Right atrium auricular region (tissue), 2 donors: ENCODE data around the gene UNC13A. TPM values are rescaled to one million over a fixed set of nuclear protein-coding genes. Genes with fewer than 3 reads are reported as not detected.

Experiments used
- DNase-seq: peaks from one replicate; pipeline ENCODE4 v3.0.0-alpha.2; 2019; ENCODE audit warnings: low spot score
- H3K27ac ChIP-seq, 2 donors: fragments of 200-600 bp; sonication (generic); 1 replicate in 1 of 2; 2 replicates in 1 of 2; pipeline ENCODE4 v1.5.1; 2016 to 2019
- H3K27me3 ChIP-seq, 2 donors: fragments of 200-600 bp; sonication (generic); one replicate each; pipeline versions ENCODE4 v1.5.1 to v1.6.0; 2017 to 2019
- H3K36me3 ChIP-seq: fragments of 200-600 bp; sonication (generic); one replicate; pipeline ENCODE4 v1.5.1; 2016
- H3K4me1 ChIP-seq, 2 donors: fragments of 200-600 bp; sonication (generic); one replicate each; pipeline versions ENCODE4 v1.5.1 to v1.6.0; 2017 to 2019
- H3K4me3 ChIP-seq, 2 donors: fragments of 200-600 bp; sonication (generic); 1 replicate in 1 of 2; 2 replicates in 1 of 2; pipeline ENCODE4 v1.5.1; 2017 to 2019; ENCODE audit warnings: mild to moderate bottlenecking in 1 of 2, moderate library complexity in 1 of 2
- H3K9me3 ChIP-seq, 2 donors: fragments of 200-600 bp; sonication (generic); one replicate each; pipeline ENCODE4 v1.5.1; 2019
- total RNA-seq, 2 donors: library from RNA; depleted of rRNA; stranded (reverse); fragments of >200 nt; gene quantifications; one replicate each; pipeline ENCODE4 v1.1.0, GENCODE V29; 2016
- TF ChIP-seq, protein P1 (sequence below), 2 donors: fragments of 200-600 bp; sonication (generic); IDR thresholded peaks; one replicate each; pipeline ENCODE4 v1.5.1; 2019; ENCODE audit warnings: antibody characterized with exemption in 2 of 2

UNC13A gene
- total RNA-seq, 2 donors from 2014 or later: 0.08 TPM; not detected in 1

DNA sequence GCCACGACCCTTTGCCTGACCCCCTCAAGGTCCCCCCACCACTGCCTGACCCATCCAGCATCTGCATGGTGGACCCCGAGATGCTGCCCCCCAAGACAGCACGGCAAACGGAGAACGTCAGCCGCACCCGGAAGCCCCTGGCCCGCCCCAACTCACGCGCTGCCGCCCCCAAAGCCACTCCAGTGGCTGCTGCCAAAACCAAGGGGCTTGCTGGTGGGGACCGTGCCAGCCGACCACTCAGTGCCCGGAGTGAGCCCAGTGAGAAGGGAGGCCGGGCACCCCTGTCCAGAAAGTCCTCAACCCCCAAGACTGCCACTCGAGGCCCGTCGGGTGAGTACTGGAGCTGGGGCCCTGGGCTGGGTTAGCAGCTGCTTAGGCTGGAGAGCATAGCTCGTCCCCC lies 39.7 kb upstream of the UNC13A start:
- Histone ChIP-seq H3K9me3 (no peaks in the 10 kb centered on the region), H3K4me1 (no peaks in the 10 kb centered on the region), H3K27me3 (no peaks in the 10 kb centered on the region), H3K36me3 (peaks cover 74% of the 10 kb centered on the region), H3K4me3 (no peak overlapping the region), H3K27ac (no peak overlapping the region)
- no peak for DNase-seq
- TF ChIP-seq, protein P1, sequence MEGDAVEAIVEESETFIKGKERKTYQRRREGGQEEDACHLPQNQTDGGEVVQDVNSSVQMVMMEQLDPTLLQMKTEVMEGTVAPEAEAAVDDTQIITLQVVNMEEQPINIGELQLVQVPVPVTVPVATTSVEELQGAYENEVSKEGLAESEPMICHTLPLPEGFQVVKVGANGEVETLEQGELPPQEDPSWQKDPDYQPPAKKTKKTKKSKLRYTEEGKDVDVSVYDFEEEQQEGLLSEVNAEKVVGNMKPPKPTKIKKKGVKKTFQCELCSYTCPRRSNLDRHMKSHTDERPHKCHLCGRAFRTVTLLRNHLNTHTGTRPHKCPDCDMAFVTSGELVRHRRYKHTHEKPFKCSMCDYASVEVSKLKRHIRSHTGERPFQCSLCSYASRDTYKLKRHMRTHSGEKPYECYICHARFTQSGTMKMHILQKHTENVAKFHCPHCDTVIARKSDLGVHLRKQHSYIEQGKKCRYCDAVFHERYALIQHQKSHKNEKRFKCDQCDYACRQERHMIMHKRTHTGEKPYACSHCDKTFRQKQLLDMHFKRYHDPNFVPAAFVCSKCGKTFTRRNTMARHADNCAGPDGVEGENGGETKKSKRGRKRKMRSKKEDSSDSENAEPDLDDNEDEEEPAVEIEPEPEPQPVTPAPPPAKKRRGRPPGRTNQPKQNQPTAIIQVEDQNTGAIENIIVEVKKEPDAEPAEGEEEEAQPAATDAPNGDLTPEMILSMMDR (IDR thresholded peaks at IDR 0.05): no peak

DNA sequence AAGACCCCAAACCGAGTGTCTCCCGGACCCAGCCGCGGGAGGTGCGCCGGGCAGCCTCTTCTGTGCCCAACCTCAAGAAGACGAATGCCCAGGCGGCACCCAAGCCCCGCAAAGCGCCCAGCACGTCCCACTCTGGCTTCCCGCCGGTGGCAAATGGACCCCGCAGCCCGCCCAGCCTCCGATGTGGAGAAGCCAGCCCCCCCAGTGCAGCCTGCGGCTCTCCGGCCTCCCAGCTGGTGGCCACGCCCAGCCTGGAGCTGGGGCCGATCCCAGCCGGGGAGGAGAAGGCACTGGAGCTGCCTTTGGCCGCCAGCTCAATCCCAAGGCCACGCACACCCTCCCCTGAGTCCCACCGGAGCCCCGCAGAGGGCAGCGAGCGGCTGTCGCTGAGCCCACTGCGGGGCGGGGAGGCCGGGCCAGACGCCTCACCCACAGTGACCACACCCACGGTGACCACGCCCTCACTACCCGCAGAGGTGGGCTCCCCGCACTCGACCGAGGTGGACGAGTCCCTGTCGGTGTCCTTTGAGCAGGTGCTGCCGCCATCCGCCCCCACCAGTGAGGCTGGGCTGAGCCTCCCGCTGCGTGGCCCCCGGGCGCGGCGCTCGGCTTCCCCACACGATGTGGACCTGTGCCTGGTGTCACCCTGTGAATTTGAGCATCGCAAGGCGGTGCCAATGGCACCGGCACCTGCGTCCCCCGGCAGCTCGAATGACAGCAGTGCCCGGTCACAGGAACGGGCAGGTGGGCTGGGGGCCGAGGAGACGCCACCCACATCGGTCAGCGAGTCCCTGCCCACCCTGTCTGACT lies 39.0 kb upstream of the UNC13A start:
- H3K36me3 ChIP-seq: peaks cover 70% of the 10 kb centered on the region
- no peak overlapping the region for H3K27ac ChIP-seq
- H3K27me3 ChIP-seq: no peaks in the 10 kb centered on the region
- no peak for DNase-seq
- H3K4me1 ChIP-seq: peaks cover 0 to 4% of the 10 kb centered on the region in 2 donors
- TF ChIP-seq, protein P1 (IDR thresholded peaks at IDR 0.05): no peak
- no peaks in the 10 kb centered on the region for H3K9me3 ChIP-seq
- H3K4me3 ChIP-seq: no peak overlapping the region

DNA sequence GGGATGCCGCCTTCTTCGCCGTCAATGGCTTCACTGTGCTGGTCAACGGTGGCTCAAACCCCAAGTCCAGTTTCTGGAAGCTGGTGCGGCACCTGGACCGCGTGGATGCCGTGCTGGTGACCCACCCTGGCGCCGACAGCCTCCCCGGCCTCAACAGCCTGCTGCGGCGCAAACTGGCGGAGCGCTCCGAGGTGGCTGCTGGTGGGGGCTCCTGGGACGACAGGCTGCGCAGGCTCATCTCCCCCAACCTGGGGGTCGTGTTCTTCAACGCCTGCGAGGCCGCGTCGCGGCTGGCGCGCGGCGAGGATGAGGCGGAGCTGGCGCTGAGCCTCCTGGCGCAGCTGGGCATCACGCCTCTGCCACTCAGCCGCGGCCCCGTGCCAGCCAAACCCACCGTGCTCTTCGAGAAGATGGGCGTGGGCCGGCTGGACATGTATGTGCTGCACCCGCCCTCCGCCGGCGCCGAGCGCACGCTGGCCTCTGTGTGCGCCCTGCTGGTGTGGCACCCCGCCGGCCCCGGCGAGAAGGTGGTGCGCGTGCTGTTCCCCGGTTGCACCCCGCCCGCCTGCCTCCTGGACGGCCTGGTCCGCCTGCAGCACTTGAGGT lies 38.1 kb upstream of the UNC13A start:
- Histone ChIP-seq H3K4me3 (no peak overlapping the region), H3K4me1 (peaks cover 0 to 14% of the 10 kb centered on the region in 2 donors), H3K36me3 (peaks cover 63% of the 10 kb centered on the region), H3K27ac (no peak overlapping the region), H3K9me3 (no peaks in the 10 kb centered on the region), H3K27me3 (no peaks in the 10 kb centered on the region)
- TF ChIP-seq, protein P1 (IDR thresholded peaks at IDR 0.05): no peak
- no peak for DNase-seq

DNA sequence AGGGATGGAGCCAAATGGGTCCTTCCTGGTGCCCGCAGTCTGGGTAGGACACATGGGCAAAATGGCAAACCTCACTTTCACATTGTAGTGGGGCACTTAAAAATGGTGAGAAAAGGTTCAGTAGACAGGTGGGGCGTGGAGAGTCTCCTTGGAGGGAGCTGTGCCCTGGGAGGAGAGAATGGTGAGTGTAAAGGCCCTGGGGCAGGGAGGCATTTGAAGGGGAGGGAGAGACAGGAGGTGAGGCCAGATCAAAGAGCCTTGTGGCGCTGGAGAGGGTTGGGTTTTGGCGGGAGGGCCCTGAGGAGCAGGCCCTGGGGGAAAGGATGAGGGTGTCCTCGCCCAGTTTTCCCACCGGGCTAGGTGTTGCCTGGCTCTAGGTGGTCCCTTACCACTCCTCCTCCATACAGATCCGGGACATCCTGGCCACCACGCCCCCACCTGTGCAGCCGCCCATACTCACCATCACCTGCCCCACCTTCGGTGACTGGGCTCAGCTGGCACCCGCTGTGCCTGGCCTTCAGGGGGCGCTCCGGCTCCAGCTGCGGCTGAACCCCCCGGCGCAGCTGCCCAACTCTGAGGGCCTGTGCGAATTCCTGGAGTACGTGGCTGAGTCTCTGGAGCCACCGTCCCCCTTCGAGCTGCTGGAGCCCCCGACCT lies 37.4 kb upstream of the UNC13A start:
- no peak overlapping the region for H3K4me3 ChIP-seq
- H3K9me3 ChIP-seq: no peaks in the 10 kb centered on the region
- H3K27me3 ChIP-seq: no peaks in the 10 kb centered on the region
- H3K36me3 ChIP-seq: peaks cover 58% of the 10 kb centered on the region
- TF ChIP-seq, protein P1 (IDR thresholded peaks at IDR 0.05): no peak
- H3K4me1 ChIP-seq: peaks cover 0 to 21% of the 10 kb centered on the region in 2 donors
- H3K27ac ChIP-seq: no peak overlapping the region
- DNase-seq: no peak

DNA sequence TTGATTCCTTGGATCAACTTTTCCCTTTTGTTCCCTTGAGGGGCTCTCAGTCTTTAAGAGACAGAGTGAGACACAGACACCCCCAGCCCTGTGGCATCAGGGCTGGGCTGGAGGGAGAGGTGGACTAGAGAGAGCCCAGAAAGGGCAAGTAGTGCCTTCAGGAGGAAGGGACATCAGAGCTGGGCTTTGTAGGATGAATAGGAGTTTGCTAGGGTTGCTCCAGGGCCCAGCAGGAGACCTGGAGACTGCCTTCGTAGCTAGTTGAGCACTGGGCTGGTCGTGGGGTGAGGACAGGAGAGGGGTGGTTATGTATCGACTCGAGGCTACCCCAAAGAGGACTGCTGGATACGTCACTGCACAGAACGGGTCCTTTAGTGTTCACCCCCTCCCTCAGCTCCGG lies 36.5 kb upstream of the UNC13A start:
- H3K4me3 ChIP-seq: no peak overlapping the region
- H3K27me3 ChIP-seq: no peaks in the 10 kb centered on the region
- no peak for DNase-seq
- no peaks in the 10 kb centered on the region for H3K9me3 ChIP-seq
- H3K36me3 ChIP-seq: peaks cover 58% of the 10 kb centered on the region
- no peak overlapping the region for H3K27ac ChIP-seq
- H3K4me1 ChIP-seq: peaks cover 0 to 29% of the 10 kb centered on the region in 2 donors
- TF ChIP-seq, protein P1 (IDR thresholded peaks at IDR 0.05): no peak
